Uterus (tissue), 2 donors: ENCODE data around the gene PRSS57.

Experiments
- POLR2A ChIP-seq, 2 donors: fragments of 450-650 bp; IDR thresholded peaks; one replicate each; pipeline ENCODE4 v1.6.1; 2016; ENCODE audit warnings: antibody characterized with exemption in 2 of 2, mild to moderate bottlenecking in 1 of 2, moderate library complexity in 1 of 2
- TF ChIP-seq, protein P1 (sequence below), 4 experiments: fragments of 200-600 bp in 2 of 4; fragments of 450-650 bp in 2 of 4; sonication (generic) in 2 of 4; IDR thresholded peaks; one replicate each; pipeline ENCODE4 v1.5.1; 2016 to 2019; ENCODE audit warnings: antibody characterized with exemption in 4 of 4, mild to moderate bottlenecking in 2 of 4, moderate library complexity in 1 of 4

DNA sequence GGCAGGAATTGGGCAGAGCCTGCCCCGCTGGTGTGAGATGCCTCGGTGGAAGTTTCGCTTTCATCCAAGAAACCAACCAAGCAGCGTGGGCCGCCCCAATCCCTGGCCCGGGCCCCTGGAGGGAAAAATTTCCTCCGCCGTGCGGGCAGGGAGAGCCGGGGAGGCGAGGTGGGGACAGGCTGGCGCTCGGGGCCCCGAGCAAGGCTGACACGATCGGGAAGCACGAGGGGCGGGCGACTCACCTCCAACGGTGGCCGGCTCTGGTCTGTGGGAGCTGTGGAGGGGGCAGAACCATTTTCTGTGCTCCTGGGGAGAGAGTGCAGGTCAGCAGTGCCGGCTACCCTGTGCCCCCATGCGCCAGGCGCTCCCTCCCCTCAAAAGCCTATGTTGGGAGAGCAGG, 43.3 kb downstream of the PRSS57 start:
- TF ChIP-seq, protein P1, sequence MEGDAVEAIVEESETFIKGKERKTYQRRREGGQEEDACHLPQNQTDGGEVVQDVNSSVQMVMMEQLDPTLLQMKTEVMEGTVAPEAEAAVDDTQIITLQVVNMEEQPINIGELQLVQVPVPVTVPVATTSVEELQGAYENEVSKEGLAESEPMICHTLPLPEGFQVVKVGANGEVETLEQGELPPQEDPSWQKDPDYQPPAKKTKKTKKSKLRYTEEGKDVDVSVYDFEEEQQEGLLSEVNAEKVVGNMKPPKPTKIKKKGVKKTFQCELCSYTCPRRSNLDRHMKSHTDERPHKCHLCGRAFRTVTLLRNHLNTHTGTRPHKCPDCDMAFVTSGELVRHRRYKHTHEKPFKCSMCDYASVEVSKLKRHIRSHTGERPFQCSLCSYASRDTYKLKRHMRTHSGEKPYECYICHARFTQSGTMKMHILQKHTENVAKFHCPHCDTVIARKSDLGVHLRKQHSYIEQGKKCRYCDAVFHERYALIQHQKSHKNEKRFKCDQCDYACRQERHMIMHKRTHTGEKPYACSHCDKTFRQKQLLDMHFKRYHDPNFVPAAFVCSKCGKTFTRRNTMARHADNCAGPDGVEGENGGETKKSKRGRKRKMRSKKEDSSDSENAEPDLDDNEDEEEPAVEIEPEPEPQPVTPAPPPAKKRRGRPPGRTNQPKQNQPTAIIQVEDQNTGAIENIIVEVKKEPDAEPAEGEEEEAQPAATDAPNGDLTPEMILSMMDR (IDR thresholded peaks at IDR 0.05), result no peak
- TF ChIP-seq POLR2A (IDR thresholded peaks at IDR 0.05), result no peak
